HG03039 (cell line): ENCODE results near the gene LGI1.
"Not testable (repeated sequence)": the region's sequence is repeated elsewhere in the genome, so short reads cannot be mapped to it uniquely, and the experiment has no call there.

Experiments
- ATAC-seq: cut with Tn5 transposase; IDR thresholded peaks from one replicate; pipeline ENCODE4 v1.9.1; 2021; ENCODE audit warnings: mild to moderate bottlenecking, moderate library complexity; ENCODE audit not compliant: unreplicated experiment

The LGI1 gene

GRCh38 chr10:93799155-93799708, 41.5 kb downstream of the LGI1 start:
- no peak for ATAC-seq

- ATAC-seq = no peak
Observed at GRCh38 chr10:93804200-93804599, 46.5 kb downstream of the LGI1 start.

- no peak for ATAC-seq
Observed at GRCh38 chr10:93806903-93807302, 49.2 kb downstream of the LGI1 start.

GRCh38 chr10:93807371-93807770, 49.6 kb downstream of the LGI1 start:
- ATAC-seq = no peak

- ATAC-seq = no peak
Observed at GRCh38 chr10:93812659-93813338, 55.1 kb downstream of the LGI1 start.

- no peak for ATAC-seq
Observed at GRCh38 chr10:93813507-93814465, 56.0 kb downstream of the LGI1 start.

- ATAC-seq = no peak
Observed at GRCh38 chr10:93815304-93816096, 57.8 kb downstream of the LGI1 start.

GRCh38 chr10:93816123-93816747, 58.5 kb downstream of the LGI1 start:
- ATAC-seq = peak; percentile 62

- ATAC-seq = no peak
Observed at GRCh38 chr10:93818086-93818485, 60.4 kb downstream of the LGI1 start.

- ATAC-seq = no peak
Observed at GRCh38 chr10:93819520-93819919, 61.8 kb downstream of the LGI1 start.

GRCh38 chr10:93820434-93820833, 62.7 kb downstream of the LGI1 start:
- ATAC-seq = no peak

GRCh38 chr10:93821051-93821772, 63.5 kb downstream of the LGI1 start:
- ATAC-seq = no peak

- no peak for ATAC-seq
Observed at GRCh38 chr10:93826355-93826754, 68.6 kb downstream of the LGI1 start.

- ATAC-seq = no peak
Observed at GRCh38 chr10:93827056-93827804, 69.5 kb downstream of the LGI1 start.

- ATAC-seq = not testable (repeated sequence)
Observed at GRCh38 chr10:93831065-93831464, 73.3 kb downstream of the LGI1 start.

GRCh38 chr10:93835770-93836169, 78.0 kb downstream of the LGI1 start:
- no peak for ATAC-seq

GRCh38 chr10:93837822-93838221, 80.1 kb downstream of the LGI1 start:
- ATAC-seq = no peak

GRCh38 chr10:93838278-93838677, 80.5 kb downstream of the LGI1 start:
- ATAC-seq = no peak

GRCh38 chr10:93841961-93842360, 84.2 kb downstream of the LGI1 start:
- ATAC-seq = no peak
